ENCODE measurements around the gene BACH2.

DNA sequence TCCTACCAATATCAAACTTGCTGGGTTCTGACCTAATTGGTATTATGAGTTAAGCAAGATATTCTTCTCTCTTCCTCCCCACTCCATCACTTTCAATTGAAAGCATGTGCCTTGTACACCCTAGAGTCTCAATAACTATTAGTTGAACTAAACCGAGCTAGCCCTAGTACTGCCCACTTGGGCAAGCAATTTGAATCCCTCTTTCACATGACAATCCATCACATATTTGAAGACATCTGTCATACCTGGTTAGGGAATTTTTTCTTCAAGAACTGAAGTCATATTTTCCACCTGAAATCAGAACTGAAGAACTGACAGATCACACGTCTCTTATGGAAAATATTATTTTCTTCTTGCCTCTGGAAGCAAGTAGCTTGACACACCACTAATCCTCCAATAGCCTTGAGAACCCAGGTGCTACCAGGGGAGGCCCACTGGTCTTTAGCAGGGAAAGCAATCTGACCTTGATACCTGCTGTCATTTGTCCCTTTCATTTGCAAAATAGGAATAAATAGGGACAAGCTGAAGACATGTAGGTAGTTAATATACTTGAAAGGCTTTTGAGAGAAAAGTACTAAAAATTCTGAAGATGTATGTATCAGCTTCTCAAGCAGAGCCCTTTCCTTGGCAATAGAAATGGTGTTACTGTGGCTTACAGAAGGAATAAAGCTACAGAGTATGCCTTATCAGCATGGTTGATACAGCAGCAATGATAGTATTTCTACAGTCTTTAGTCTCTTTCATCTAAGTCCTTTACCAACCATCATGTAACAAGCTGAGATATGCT is 331.0 kb downstream of the BACH2 start:
- no peak for TF ChIP-seq EZH2 (IDR thresholded peaks at IDR 0.05; ENCODE audit: low read depth, unreplicated experiment)
- TF ChIP-seq, protein P1, sequence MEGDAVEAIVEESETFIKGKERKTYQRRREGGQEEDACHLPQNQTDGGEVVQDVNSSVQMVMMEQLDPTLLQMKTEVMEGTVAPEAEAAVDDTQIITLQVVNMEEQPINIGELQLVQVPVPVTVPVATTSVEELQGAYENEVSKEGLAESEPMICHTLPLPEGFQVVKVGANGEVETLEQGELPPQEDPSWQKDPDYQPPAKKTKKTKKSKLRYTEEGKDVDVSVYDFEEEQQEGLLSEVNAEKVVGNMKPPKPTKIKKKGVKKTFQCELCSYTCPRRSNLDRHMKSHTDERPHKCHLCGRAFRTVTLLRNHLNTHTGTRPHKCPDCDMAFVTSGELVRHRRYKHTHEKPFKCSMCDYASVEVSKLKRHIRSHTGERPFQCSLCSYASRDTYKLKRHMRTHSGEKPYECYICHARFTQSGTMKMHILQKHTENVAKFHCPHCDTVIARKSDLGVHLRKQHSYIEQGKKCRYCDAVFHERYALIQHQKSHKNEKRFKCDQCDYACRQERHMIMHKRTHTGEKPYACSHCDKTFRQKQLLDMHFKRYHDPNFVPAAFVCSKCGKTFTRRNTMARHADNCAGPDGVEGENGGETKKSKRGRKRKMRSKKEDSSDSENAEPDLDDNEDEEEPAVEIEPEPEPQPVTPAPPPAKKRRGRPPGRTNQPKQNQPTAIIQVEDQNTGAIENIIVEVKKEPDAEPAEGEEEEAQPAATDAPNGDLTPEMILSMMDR (conservative IDR thresholded peaks at IDR 0.05; ENCODE audit: low read depth in 2 of 2), result no peak

All from GM23338 (cell line).